ENCODE measurements around the gene TRABD2A. TPM values are rescaled to one million over a fixed set of nuclear protein-coding genes. Genes with fewer than 3 reads are reported as not detected.

TRABD2A gene
- total and polyA plus RNA-seq, 2 of the 13 experiments (the other 11 are each of a cell fraction or from before 2014, with no cell fraction given): 0.15 TPM; not detected in 1

GRCh38 chr2:84858123-84858522, 22.8 kb downstream of the TRABD2A start:
- H3K9ac ChIP-seq (ENCODE audit: insufficient read depth, low read depth, low read length): no peak overlapping the region
- intact Hi-C loops (cut with micrococcal nuclease; ENCODE audit: unreplicated experiment): no loop called here
- H3K4me1 ChIP-seq (ENCODE audit: insufficient read depth, low read length): no peaks in the 10 kb centered on the region
- WGBS (ENCODE audit: low lambda C conversion rate): 7% methylated on average over 3 of the region's 3 CpGs
- peaks cover 0 to 26% of the 10 kb centered on the region in 2 experiments; a peak in 3 of 5 replicates for H3K27me3 ChIP-seq (ENCODE audit: control insufficient read depth in 1 of 2, insufficient read depth in 2 of 2, low read length in 2 of 2)
- CTCF ChIA-PET (ENCODE audit: low intra/inter-chr PET ratio, low total read pairs): no interaction called here
- FAIRE-seq (no peak), DNase-seq (ENCODE audit: low spot score) (no peak), ATAC-seq (no peak)
- H2AFZ ChIP-seq (ENCODE audit: low read length): no peak overlapping the region
- H3K36me3 ChIP-seq (replicated peaks in 1 of 2; ENCODE audit: control insufficient read depth in 1 of 2, insufficient read depth in 2 of 2, low read length in 2 of 2): no peaks in the 10 kb centered on the region
- in situ Hi-C loops (cut with HindIII; ENCODE audit: extremely low pct_ligation_motif_present, low pct_unique_long_range_greater_than_20kb): no loop called here
- H3K4me3 ChIP-seq (replicated peaks in 1 of 3; ENCODE audit: insufficient read depth in 1 of 3, low read depth in 2 of 3, low read length in 3 of 3): no peak overlapping the region
- H3K79me2 ChIP-seq (ENCODE audit: insufficient read depth, low read length): no peaks in the 10 kb centered on the region
- no TSS peak for BruUV-seq (replicated peaks)
- H3K4me2 ChIP-seq (ENCODE audit: low read depth, low read length): no peak overlapping the region
- no peaks in the 10 kb centered on the region for H4K20me1 ChIP-seq (ENCODE audit: insufficient read depth, low read length)
- POLR2A ChIA-PET: no interaction called here
- H3K27ac ChIP-seq (ENCODE audit: extremely low read length, insufficient read depth, low read length): no peak overlapping the region
- H3K9me3 ChIP-seq (ENCODE audit: low read length): no peaks in the 10 kb centered on the region; the same call in 1 of the 2 replicates
- TF ChIP-seq ZNF574 (CRISPR knock-in tag; IDR thresholded peaks at IDR 0.05) (no peak), PHF21A (CRISPR knock-in tag; IDR thresholded peaks at IDR 0.05) (no peak), SMAD3 (CRISPR knock-in tag; IDR thresholded peaks at IDR 0.05) (no peak), ELK4 (CRISPR knock-in tag; IDR thresholded peaks at IDR 0.05; ENCODE audit: borderline replicate concordance) (no peak), ZSCAN25 (CRISPR knock-in tag; IDR thresholded peaks at IDR 0.05) (no peak), ZNF746 (CRISPR knock-in tag; IDR thresholded peaks at IDR 0.05) (no peak), DDIT3 (CRISPR knock-in tag; IDR thresholded peaks at IDR 0.05) (no peak), HNF4G (IDR thresholded peaks at IDR 0.05; ENCODE audit: borderline replicate concordance, low read depth, low read length) (no peak), HNF4G (CRISPR knock-in tag; IDR thresholded peaks at IDR 0.05; ENCODE audit: borderline replicate concordance, low read depth) (no peak), ZNF713 (CRISPR knock-in tag; IDR thresholded peaks at IDR 0.05) (no peak), CBX5 (CRISPR knock-in tag; IDR thresholded peaks at IDR 0.05; ENCODE audit: borderline replicate concordance) (no peak), TIGD3 (CRISPR knock-in tag; IDR thresholded peaks at IDR 0.05; ENCODE audit: borderline replicate concordance) (no peak)
